NT2/D1 (cell line): Measurements from ENCODE around the gene ATCAY.
"Not testable (repeated sequence)": the region's sequence is repeated elsewhere in the genome, so short reads cannot be mapped to it uniquely, and the experiment has no call there.

Experiments
- SUZ12 ChIP-seq: IDR thresholded peaks from 2 replicates; pipeline ENCODE4 v1.6.1; 2011; ENCODE audit not compliant: insufficient read length, insufficient read depth; ENCODE audit errors: extremely low read depth
- YY1 ChIP-seq: IDR thresholded peaks from 2 replicates; pipeline ENCODE4 v1.6.1; 2011; ENCODE audit not compliant: insufficient read length, insufficient read depth
- ZNF274 ChIP-seq: IDR thresholded peaks from 2 replicates; pipeline ENCODE4 v1.6.1; 2011; ENCODE audit warnings: mild to moderate bottlenecking, low read depth, low read length

DNA sequence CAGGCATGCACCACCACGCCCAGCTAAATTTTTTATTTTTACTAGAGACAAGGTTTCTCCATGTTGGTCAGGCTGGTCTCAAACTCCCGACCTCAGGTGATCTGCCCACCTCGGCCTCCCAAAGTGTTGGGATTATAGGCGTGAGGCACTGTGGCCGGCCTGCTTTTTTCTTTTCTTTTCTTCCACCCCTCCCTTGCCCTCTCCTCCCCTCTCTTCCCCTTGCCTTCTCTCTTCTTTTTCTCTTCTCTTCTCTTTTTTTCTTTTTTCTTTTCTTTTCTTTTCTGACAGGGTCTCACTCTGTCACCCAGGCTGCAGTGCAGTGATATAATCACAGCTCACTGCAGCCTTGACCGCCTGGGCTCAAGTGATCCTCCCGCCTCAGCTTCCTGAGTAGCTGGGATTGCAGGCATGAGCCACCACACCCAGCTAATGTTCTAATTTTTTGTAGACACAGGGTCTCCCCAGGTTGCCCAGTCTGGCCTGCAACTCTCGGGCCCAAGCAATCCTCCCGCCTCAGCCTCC, 72.3 kb downstream of the ATCAY start:
- not testable (repeated sequence) for TF ChIP-seq SUZ12, ZNF274, YY1
